ENCODE measurements around the gene MAP4K2.

The MAP4K2 gene

DNA sequence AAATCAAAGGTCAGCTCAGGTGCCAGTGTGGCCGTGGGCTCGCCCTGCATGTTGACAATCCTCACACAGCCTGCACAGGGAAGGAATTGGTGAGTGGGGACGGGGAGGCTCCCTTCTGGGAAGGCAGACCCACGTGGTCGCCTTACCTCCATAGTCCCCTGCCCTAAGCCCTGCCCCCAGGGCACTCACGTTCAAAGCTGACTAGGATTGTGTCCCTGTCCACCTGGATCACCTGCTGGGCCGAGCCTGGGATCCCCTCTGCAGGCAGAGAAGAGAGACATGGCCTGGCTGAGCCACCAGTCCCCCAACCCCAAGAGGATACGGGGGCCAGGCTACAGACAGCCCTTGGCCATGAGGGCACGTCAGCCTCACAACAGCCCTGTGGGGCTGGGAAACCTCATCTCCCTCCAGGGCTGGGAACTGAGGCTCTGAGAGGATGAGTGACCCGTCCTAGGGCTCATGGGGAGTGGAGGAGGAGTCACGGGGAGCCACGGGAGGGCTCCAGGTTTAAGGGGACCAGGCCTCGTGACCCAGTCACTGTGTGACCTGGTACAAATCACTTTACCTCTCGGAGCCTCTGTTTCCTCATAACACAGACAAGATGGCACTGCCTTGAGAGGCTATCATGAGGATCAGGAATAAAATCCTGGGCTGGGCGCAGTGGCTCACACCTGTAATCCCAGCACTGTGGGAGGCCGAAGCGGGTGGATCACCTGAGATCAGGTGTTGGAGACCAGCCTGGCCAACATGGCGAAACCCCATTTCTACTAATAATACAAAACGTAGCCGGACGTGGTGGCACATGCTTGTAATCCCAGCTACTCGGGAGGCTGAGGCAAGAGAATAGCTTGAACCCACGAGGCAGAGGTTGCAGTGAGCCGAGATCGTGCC, 12.6 kb downstream of the MAP4K2 start:
- DNase-seq, result no peak

GRCh38 chr11:64789331-64790204, 13.4 kb downstream of the MAP4K2 start:
- DNase-seq, result no peak

GRCh38 chr11:64788321-64789215, 14.4 kb downstream of the MAP4K2 start:
- no peak for DNase-seq

- no peak for DNase-seq
These were observed 15.3 kb downstream of the MAP4K2 start for GRCh38 chr11:64787526-64788320.

DNA sequence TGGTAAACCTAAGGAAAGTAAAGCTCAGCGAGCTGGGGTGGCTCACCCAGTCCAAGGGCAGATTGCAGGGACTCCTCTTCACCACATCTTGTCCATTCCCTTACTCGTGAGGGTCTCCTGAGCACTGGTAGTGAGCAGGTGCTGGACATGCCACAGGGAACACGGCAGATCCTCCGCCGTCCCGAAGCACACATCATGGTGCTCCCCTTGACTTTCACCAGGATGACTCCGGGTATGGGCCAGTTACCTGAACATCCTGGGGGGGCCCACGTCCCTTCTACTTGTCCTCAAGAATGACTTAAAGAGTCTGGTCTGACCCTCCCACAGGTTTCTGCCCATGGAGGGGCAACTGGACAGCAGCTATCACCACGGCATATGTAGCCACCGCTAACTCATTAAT, 16.7 kb downstream of the MAP4K2 start:
- DNase-seq, result no peak

DNA sequence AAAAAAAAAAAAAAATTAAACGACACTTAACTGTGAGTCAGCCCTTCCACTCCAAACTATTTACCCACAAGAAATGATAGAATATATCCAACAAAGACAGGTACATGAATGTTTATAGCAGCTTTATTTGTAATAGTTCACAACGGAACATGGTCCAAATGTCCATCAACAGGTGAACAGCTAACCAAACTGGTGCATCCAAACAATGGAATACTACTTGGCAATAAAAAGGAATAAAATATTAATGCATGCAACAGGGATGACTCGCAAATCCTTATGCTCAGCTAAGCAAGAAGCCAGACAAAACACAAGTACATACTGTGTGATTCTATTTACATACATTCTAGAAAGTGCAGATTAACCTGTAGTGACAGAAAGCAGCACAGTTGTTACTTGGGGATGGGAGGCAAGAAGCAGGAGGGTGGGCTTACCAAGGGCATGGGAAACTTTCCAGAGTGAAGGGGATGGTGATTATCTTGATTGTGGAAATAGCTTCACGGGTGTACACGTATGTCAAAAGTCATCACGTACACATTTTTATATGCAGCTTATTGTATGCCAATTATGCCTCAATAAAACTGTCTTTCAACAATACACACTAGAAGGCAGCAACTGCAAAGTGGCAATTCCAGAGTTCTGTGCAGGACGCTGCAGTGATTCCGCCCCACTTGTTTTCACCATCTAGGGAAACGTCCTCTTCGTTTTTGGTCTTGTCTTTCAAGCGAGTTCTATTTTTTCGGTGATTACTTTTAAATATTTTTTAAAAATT, 18.0 kb downstream of the MAP4K2 start:
- DNase-seq, result no peak

GRCh38 chr11:64778473-64779298, 24.3 kb downstream of the MAP4K2 start, which contains the start of gene SF1:
SF1 (minus strand) TSS chr11:64778542; CDS start chr11:64778392, 150 bp downstream.
- peak; percentile 95 to 99 for DNase-seq

GRCh38 chr11:64778223-64778472, 24.9 kb downstream of the MAP4K2 start:
- DNase-seq, result no peak

- peak; percentile 44 to 61 for DNase-seq
These were observed 25.4 kb downstream of the MAP4K2 start for GRCh38 chr11:64777449-64778222.

DNA sequence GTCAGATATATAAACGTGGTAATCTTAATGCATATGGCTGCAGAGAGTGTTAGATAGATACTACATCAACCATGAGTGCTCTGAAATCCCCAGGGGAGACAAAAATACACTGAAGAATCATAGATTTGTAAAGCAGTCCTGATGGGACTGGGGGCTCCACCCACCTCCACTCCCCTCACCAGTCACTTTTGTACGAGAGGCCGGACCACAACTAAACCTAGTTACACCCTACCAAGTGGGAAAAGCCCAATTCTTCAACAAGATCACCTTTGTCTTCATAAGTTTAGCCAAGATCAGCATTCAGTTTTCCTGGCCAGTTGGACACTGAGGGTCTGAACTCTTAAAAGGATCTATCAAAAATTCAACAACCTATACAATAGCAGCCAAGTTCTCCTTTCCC, 26.1 kb downstream of the MAP4K2 start:
- no peak for DNase-seq

- DNase-seq, result no peak
These were observed 26.6 kb downstream of the MAP4K2 start for GRCh38 chr11:64776425-64776824.

DNA sequence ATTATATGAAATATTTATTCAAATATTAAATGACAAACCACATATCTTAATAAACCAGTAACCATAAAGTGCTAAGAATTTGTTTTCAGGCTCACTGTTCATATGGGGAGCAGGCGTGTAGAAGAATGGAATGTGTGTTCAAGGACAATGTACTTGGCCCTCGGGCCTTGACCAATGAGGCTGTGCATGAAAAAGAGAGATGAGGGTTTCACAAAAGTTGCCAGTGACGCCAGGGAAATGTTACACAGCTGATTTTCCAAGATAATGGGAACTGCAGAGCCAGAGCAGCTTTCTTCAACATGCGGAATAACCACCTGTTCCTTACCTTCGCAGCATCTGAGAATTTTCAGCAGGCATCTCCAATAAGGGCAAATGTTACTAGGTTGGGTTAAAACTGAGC, 28.9 kb downstream of the MAP4K2 start:
- no peak for DNase-seq

- DNase-seq, result no peak
These were observed 30.6 kb downstream of the MAP4K2 start for GRCh38 chr11:64772303-64773018.

DNA sequence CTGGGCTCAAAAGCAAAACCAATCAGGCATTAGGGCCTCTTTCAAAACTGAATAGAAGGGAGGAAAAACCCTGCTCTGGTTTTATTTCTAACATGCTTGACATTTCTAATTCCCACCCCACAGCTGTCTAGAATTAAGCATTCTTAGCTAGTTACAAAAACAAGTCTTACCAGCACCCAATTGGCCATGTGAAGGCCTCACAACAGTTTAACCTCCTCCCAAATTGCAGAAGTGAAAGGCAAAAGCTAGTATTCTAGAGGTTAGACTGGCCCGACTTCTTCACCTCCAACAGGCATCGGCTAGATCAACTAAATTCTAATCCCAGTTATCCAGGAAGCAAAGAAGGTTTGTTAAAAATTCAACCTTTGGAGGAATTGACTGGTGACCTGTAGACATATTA, 31.2 kb downstream of the MAP4K2 start:
- no peak for DNase-seq

DNA sequence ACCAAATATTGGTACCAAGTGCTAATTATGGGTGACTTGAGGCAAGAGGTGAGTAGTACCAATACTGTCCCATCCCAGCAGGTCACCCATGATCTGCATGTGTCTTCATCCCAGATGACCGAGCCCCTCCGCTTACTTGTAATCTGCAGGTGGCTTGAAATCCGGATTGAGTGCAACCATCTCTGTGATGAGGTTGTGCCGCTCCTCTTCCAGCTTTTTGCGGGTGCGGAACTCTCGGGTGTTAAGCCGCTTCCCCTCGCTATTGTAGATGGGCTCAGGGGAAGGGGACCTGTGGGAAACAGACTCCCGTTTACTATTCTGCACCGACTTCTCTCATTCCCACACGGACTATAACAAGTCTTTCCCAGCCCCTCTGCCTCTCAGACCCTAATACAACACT, 32.9 kb downstream of the MAP4K2 start:
- DNase-seq, result no peak

DNA sequence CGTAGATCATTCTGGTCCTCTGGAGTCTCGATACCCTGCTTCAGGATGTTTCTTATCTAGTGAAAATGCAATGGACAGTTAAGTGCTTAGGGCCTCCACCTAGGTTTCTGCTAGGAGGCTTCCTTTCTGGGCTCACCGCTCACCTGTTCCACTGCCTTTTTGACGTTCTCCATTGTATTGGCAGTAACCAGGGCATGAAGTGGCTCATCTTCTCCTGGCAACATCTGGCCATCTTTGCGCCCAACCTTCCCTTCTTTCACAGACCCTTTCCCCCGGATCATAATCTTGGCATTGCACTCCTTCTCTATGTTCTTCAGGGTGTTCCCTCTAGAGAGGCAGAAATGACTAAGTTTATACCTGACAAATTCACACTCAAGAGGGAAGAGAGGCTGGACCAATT, 33.7 kb downstream of the MAP4K2 start:
- DNase-seq, result no peak

DNA sequence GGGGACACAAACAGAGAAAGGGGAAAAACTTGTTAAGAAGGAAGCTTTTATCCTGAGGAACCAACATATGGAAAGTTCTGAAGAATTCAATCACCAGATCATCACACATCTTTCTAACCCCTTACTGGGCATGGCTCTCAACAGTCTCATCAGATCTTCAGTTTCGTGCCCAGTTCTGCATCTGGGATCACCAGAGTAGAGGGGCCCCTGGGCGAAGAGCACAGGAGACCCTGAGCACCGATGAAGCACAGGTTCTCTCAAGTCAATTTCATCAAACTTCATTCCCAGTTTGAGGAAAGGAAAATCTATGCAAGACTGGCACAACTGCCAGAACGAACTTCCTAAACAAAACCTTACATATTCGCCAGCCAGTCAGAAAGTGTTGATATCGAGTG, 34.7 kb downstream of the MAP4K2 start:
- DNase-seq, result no peak

GRCh38 chr11:64767344-64768299, 35.4 kb downstream of the MAP4K2 start:
- no peak for DNase-seq
